BE2C (cell line): Measurements from ENCODE around the gene ANKDD1A.

ENCODE experiments used
- DNase-seq: peaks from one replicate; pipeline ENCODE4 v3.0.0-alpha.2; 2020
- H3K27me3 ChIP-seq: fragments of 250-450 bp; sonication (Bioruptor Pico); 2 replicates; pipeline ENCODE4 v1.5.1; 2020; ENCODE audit warnings: mild to moderate bottlenecking
- H3K36me3 ChIP-seq: fragments of 250-450 bp; sonication (Bioruptor Pico); 2 replicates; pipeline ENCODE4 v1.5.1; 2020; ENCODE audit warnings: mild to moderate bottlenecking
- H3K4me1 ChIP-seq: fragments of 250-450 bp; sonication (Bioruptor Pico); 2 replicates; pipeline ENCODE4 v1.5.1; 2020
- H3K4me3 ChIP-seq: 2 replicates; pipeline ENCODE4 v1.5.1; 2011; ENCODE audit warnings: low read depth, low read length
- H3K9me3 ChIP-seq: fragments of 250-450 bp; sonication (Bioruptor Pico); 2 replicates; pipeline ENCODE4 v1.5.1; 2020
- TF ChIP-seq, protein P1 (sequence below): IDR thresholded peaks from 2 replicates; pipeline ENCODE4 v1.5.1; 2012; ENCODE audit warnings: mild to moderate bottlenecking, low read depth, low read length

ANKDD1A gene

DNA sequence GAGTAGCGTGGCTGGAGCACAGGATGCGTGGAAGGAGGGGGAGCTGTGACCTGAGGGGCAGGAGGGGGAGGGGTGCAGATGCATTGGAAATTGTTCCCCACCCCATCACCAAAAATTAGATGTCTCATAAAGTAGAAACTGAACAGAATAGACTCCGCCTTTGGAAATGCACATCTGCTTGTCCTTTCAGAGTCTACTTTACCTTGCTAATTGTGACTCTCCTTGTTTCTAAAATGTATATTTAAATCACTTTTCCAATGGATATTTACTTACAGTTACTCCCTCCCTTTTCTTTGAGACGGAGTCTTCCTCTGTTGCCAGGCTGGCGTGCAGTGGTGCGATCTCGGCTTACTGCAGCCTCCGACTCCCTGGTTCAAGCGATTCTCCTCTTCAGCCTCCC is 47.4 kb downstream of the ANKDD1A start:
- H3K36me3 ChIP-seq: peaks cover 52% of the 10 kb centered on the region

DNA sequence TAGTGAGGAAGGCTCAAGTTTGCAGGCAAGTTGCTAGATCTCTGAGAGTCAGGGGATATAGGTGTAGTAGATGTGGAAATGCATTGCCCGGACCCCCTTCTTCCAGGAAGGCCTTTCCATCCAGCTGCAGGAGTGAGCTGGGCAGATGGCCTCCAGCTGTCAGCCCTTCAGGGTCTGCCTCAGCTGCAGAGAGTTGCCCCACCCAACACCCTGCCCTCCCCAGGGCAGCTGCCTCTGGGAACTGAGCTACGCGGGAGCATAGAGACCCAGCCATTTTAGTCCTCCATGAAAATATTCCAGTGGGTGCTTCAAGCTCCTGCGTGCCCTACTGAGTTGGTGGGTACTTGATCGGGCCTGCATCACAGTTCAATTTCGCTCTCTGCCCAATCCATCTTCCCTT is 48.5 kb downstream of the ANKDD1A start:
- DNase-seq: no peak
- H3K36me3 ChIP-seq: peaks cover 59% of the 10 kb centered on the region

More for the DNA sequence above, 47.4 kb downstream of the ANKDD1A start:
- Histone ChIP-seq H3K4me3 (no peak overlapping the region), H3K27me3 (no peaks in the 10 kb centered on the region), H3K9me3 (no peaks in the 10 kb centered on the region), H3K4me1 (no peaks in the 10 kb centered on the region)
- DNase-seq: no peak
- TF ChIP-seq, protein P1, sequence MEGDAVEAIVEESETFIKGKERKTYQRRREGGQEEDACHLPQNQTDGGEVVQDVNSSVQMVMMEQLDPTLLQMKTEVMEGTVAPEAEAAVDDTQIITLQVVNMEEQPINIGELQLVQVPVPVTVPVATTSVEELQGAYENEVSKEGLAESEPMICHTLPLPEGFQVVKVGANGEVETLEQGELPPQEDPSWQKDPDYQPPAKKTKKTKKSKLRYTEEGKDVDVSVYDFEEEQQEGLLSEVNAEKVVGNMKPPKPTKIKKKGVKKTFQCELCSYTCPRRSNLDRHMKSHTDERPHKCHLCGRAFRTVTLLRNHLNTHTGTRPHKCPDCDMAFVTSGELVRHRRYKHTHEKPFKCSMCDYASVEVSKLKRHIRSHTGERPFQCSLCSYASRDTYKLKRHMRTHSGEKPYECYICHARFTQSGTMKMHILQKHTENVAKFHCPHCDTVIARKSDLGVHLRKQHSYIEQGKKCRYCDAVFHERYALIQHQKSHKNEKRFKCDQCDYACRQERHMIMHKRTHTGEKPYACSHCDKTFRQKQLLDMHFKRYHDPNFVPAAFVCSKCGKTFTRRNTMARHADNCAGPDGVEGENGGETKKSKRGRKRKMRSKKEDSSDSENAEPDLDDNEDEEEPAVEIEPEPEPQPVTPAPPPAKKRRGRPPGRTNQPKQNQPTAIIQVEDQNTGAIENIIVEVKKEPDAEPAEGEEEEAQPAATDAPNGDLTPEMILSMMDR: no peak

DNA sequence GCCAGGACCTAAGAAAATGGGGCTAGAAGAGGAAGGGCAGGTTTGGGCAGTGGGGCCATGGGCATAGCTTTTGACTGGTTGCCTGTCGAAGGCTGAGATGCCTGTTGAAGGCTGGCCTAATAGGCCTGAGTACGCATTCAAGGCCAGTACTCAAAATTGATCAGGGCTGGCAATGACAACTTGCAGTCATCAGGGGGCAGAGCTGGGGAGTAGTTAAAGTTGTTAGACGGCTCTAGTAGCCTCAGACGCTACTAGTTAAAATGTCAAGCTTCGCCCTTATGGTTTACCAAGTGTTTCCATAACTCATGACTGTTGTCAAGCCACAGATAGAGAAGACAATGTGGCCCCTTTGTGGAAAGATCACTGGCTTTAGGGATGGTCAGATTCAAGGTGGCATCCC is 49.3 kb downstream of the ANKDD1A start:
- no peaks in the 10 kb centered on the region for H3K27me3 ChIP-seq
- peaks cover 54% of the 10 kb centered on the region for H3K36me3 ChIP-seq
- H3K4me1 ChIP-seq: no peaks in the 10 kb centered on the region
- TF ChIP-seq, protein P1: no peak; the same call in 1 of the 2 replicates
- no peaks in the 10 kb centered on the region for H3K9me3 ChIP-seq
- H3K4me3 ChIP-seq: no peak overlapping the region
- no peak for DNase-seq

More for the DNA sequence above, 48.5 kb downstream of the ANKDD1A start:
- Histone ChIP-seq H3K4me3 (no peak overlapping the region), H3K9me3 (no peaks in the 10 kb centered on the region), H3K27me3 (no peaks in the 10 kb centered on the region), H3K4me1 (no peaks in the 10 kb centered on the region)
- TF ChIP-seq, protein P1: no peak

DNA sequence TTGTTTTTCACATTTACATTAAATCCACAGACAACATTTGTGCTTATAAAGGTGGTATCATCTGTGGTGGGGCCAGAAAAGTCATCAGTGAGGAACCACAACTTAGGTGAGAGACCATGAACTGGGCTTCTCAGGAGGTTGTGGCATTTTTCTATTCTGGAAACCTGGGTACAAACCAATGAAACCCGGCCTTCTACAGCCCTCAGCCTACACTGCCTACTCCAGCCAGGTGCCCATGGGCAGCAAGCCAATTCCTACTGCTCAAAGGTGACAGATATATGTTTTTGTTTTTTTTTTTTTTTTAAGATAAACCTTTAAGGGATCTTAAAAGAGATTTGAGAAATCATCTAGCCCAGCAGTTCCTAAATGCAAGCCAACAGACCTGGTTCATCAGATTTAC is 57.7 kb downstream of the ANKDD1A start:
- TF ChIP-seq, protein P1: no peak

DNA sequence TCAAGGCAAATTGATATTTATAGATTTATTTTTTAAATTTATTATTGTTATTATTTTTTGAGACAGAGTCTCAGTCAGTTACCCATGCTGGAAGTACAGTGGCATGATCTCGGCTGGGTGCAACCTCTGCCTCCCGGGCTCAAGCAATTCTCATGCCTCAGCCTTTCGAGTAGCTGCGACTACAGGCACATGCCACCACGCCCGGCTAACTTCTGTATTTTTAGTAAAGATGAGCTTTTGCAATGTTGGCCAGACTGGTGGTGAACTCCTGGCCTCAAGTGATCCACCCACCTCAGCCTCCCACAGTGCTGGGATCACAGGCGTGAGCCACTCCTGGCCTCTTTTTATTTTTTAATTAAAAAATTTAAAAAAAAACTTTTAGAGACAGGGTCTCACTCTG is 59.0 kb downstream of the ANKDD1A start:
- TF ChIP-seq, protein P1: no peak

More for the DNA sequence above, 57.7 kb downstream of the ANKDD1A start:
- no peaks in the 10 kb centered on the region for H3K4me1 ChIP-seq
- no peaks in the 10 kb centered on the region for H3K27me3 ChIP-seq
- no peaks in the 10 kb centered on the region for H3K9me3 ChIP-seq
- DNase-seq: no peak
- no peak overlapping the region for H3K4me3 ChIP-seq
- H3K36me3 ChIP-seq: peaks cover 57% of the 10 kb centered on the region

DNA sequence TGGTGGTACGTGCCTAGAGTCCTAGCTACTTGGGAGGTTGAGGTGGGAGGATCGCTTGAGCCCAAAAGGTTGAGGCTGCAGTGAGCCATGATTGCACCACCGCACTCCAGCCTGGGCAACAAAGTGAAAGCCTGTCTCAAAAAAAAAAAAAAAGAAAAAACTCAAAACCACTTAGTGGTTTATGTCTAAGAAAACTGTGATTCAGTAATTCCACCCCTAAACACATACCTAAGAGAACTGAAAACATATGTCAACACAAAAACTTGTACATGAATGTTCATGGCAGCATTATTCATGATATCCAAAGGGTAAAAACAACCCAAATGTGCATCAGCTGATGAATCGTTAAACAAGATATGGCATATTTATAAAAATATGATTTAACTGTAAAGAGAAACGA is 63.7 kb downstream of the ANKDD1A start:
- Histone ChIP-seq H3K4me3 (no peak overlapping the region), H3K27me3 (no peaks in the 10 kb centered on the region), H3K36me3 (peaks cover 57% of the 10 kb centered on the region), H3K4me1 (no peaks in the 10 kb centered on the region), H3K9me3 (no peaks in the 10 kb centered on the region)
- TF ChIP-seq, protein P1: no peak
- DNase-seq: no peak

More for the DNA sequence above, 59.0 kb downstream of the ANKDD1A start:
- Histone ChIP-seq H3K9me3 (no peaks in the 10 kb centered on the region), H3K27me3 (no peaks in the 10 kb centered on the region), H3K36me3 (peaks cover 53% of the 10 kb centered on the region), H3K4me3 (no peak overlapping the region), H3K4me1 (no peaks in the 10 kb centered on the region)
- no peak for DNase-seq
